HepG2 (cell line): Measurements from ENCODE around the gene IL11RA. TPM values are rescaled to one million over a fixed set of nuclear protein-coding genes. Genes with fewer than 3 reads are reported as not detected.

Experiments used
- ARID4A ChIP-seq: sonication (generic); formaldehyde crosslinking; IDR thresholded peaks from 2 replicates; pipeline ENCODE4 v1.5.0; 2020; ENCODE audit warnings: mild to moderate bottlenecking, missing genetic modification reagents, borderline replicate concordance
- KAT7 ChIP-seq: IDR thresholded peaks from 2 replicates; pipeline ENCODE4 v1.6.1; 2018; ENCODE audit warnings: borderline replicate concordance, missing compliant biosample characterization
- POLR2G ChIP-seq: fragments of 200-400 bp; formaldehyde crosslinking; IDR thresholded peaks from 2 replicates; pipeline ENCODE4 v1.6.1; 2018; ENCODE audit warnings: mild to moderate bottlenecking, low read depth, low read length, moderate library complexity
- SNAPC4 ChIP-seq: sonication (generic); formaldehyde crosslinking; IDR thresholded peaks from 2 replicates; pipeline ENCODE4 v1.4.0; 2020; ENCODE audit warnings: mild to moderate bottlenecking, missing genetic modification reagents
- STAT5B ChIP-seq: sonication (generic); formaldehyde crosslinking; IDR thresholded peaks from 2 replicates; pipeline ENCODE4 v1.4.0; 2020; ENCODE audit warnings: missing genetic modification reagents
- THAP11 ChIP-seq: IDR thresholded peaks from 2 replicates; pipeline ENCODE4 v1.6.1; 2016; ENCODE audit warnings: missing biosample characterization, missing genetic modification reagents
- ZNF12 ChIP-seq: sonication (generic); formaldehyde crosslinking; IDR thresholded peaks from 2 replicates; pipeline ENCODE4 v1.5.0; 2020; ENCODE audit warnings: missing genetic modification reagents
- ZNF350 ChIP-seq: sonication (generic); formaldehyde crosslinking; IDR thresholded peaks from 2 replicates; pipeline ENCODE4 v1.4.0; 2020; ENCODE audit warnings: mild to moderate bottlenecking, low read depth, missing genetic modification reagents, borderline replicate concordance
- ZNF563 ChIP-seq: sonication (generic); formaldehyde crosslinking; IDR thresholded peaks from 2 replicates; pipeline ENCODE4 v1.8.0; 2022; ENCODE audit warnings: mild to moderate bottlenecking, moderate library complexity, missing genetic modification reagents
- polyA plus RNA-seq, 8 experiments: library from polyadenylated mRNA; depleted of rRNA in 3 of 8; stranded (reverse) in 7 of 8; unstranded in 1 of 8; fragments of >200 nt; fragmentation: Illumina TruSeq in 4 of 8; extraction: Trizol in 4 of 8; gene quantifications; 2 replicates each; pipeline versions ENCODE4 v1.2.1 to v1.2.3, GENCODE V29; 2011 to 2016; ENCODE audit warnings: low read depth in 4 of 8, missing spikeins in 1 of 8, mixed read lengths in 1 of 8; ENCODE audit not compliant: insufficient read depth in 1 of 8
- total RNA-seq, 5 experiments: library from RNA; depleted of rRNA; stranded (reverse); fragments of >200 nt; fragmentation: Illumina TruSeq; extraction: Trizol; gene quantifications; 2 replicates each; pipeline ENCODE4 v1.2.3, GENCODE V29; 2016; ENCODE audit warnings: low read depth in 1 of 5
- TF ChIP-seq, protein P1 (sequence below): sonication (generic); formaldehyde crosslinking; conservative IDR thresholded peaks from 2 replicates; pipeline ENCODE4 v1.4.0; 2020; ENCODE audit warnings: missing genetic modification reagents
- TF ChIP-seq, protein P2 (sequence below): conservative IDR thresholded peaks from 2 replicates; pipeline ENCODE4 v1.6.1; 2018; ENCODE audit warnings: missing genetic modification reagents
- TF ChIP-seq, protein P3 (sequence below): sonication (generic); formaldehyde crosslinking; IDR thresholded peaks from 2 replicates; pipeline ENCODE4 v1.4.0; 2020; ENCODE audit warnings: missing genetic modification reagents

IL11RA gene
- total and polyA plus RNA-seq, 2 of the 13 experiments (the other 11 are each of a cell fraction or from before 2014, with no cell fraction given) = 2.0 to 4.2 TPM

- TF ChIP-seq, protein P1, sequence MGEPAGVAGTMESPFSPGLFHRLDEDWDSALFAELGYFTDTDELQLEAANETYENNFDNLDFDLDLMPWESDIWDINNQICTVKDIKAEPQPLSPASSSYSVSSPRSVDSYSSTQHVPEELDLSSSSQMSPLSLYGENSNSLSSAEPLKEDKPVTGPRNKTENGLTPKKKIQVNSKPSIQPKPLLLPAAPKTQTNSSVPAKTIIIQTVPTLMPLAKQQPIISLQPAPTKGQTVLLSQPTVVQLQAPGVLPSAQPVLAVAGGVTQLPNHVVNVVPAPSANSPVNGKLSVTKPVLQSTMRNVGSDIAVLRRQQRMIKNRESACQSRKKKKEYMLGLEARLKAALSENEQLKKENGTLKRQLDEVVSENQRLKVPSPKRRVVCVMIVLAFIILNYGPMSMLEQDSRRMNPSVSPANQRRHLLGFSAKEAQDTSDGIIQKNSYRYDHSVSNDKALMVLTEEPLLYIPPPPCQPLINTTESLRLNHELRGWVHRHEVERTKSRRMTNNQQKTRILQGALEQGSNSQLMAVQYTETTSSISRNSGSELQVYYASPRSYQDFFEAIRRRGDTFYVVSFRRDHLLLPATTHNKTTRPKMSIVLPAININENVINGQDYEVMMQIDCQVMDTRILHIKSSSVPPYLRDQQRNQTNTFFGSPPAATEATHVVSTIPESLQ = no peak
- no peak for TF ChIP-seq ZNF12 (CRISPR knock-in tag)
- TF ChIP-seq, protein P2, sequence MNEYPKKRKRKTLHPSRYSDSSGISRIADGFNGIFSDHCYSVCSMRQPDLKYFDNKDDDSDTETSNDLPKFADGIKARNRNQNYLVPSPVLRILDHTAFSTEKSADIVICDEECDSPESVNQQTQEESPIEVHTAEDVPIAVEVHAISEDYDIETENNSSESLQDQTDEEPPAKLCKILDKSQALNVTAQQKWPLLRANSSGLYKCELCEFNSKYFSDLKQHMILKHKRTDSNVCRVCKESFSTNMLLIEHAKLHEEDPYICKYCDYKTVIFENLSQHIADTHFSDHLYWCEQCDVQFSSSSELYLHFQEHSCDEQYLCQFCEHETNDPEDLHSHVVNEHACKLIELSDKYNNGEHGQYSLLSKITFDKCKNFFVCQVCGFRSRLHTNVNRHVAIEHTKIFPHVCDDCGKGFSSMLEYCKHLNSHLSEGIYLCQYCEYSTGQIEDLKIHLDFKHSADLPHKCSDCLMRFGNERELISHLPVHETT = no peak
- TF ChIP-seq ZNF563 (CRISPR knock-in tag) = no peak
- peak; percentile 42 for TF ChIP-seq THAP11 (CRISPR knock-in tag)
- TF ChIP-seq STAT5B = no peak
- no peak for TF ChIP-seq SNAPC4 (CRISPR knock-in tag)
- TF ChIP-seq POLR2G = peak; percentile 60
- TF ChIP-seq, protein P3, sequence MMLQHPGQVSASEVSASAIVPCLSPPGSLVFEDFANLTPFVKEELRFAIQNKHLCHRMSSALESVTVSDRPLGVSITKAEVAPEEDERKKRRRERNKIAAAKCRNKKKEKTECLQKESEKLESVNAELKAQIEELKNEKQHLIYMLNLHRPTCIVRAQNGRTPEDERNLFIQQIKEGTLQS (CRISPR knock-in tag) = no peak
- TF ChIP-seq ZNF350 (CRISPR knock-in tag) = 0 out of 2 replicates have a peak, but pooled peaks have one; percentile 24
- no peak for TF ChIP-seq KAT7 (CRISPR knock-in tag)
- TF ChIP-seq ARID4A (CRISPR knock-in tag) = peak; percentile 43; the same call in 1 of the 2 replicates
These were observed 13.6 kb downstream of the IL11RA start (continued) for GRCh38 chr9:34665381-34666250.
